Loucy (cell line): ENCODE results near the gene ARHGEF26.

Source experiments
- H2AFZ ChIP-seq: fragments of 200-600 bp; sonication (generic); 2 replicates; pipeline ENCODE4 v1.6.0; 2016; ENCODE audit warnings: antibody characterized with exemption, mild to moderate bottlenecking, low read length, moderate library complexity
- H3F3A ChIP-seq: fragments of 200-600 bp; 2 replicates; pipeline ENCODE4 v1.6.0; 2016; ENCODE audit warnings: antibody characterized with exemption, low read depth, mild to moderate bottlenecking
- H3K27me3 ChIP-seq: fragments of 200-600 bp; sonication (generic); 2 replicates; pipeline ENCODE4 v1.6.1; 2014; ENCODE audit warnings: low read length, mild to moderate bottlenecking; ENCODE audit not compliant: insufficient read depth, poor library complexity, severe bottlenecking
- H3K36me3 ChIP-seq: fragments of 200-600 bp; sonication (generic); 2 replicates; pipeline ENCODE4 v1.6.1; 2016; ENCODE audit warnings: low read length; ENCODE audit not compliant: insufficient read depth
- H3K4me1 ChIP-seq: fragments of 200-600 bp; sonication (generic); 2 replicates; pipeline ENCODE4 v1.5.1; 2014; ENCODE audit warnings: low read length, mild to moderate bottlenecking; ENCODE audit not compliant: insufficient read depth, poor library complexity, severe bottlenecking
- H3K4me2 ChIP-seq: fragments of 200-600 bp; sonication (generic); 2 replicates; pipeline ENCODE4 v1.6.0; 2014; ENCODE audit warnings: antibody characterized with exemption, low read length, low read depth, mild to moderate bottlenecking; ENCODE audit not compliant: poor library complexity, severe bottlenecking
- H3K4me3 ChIP-seq: fragments of 200-600 bp; sonication (generic); 2 replicates; pipeline ENCODE4 v1.5.1; 2014; ENCODE audit warnings: low read length, mild to moderate bottlenecking, mixed read lengths; ENCODE audit not compliant: poor library complexity, severe bottlenecking
- H3K79me2 ChIP-seq: fragments of 200-600 bp; sonication (generic); 2 replicates; pipeline ENCODE4 v1.6.1; 2014; ENCODE audit warnings: low read length; ENCODE audit not compliant: insufficient read depth
- H3K9ac ChIP-seq: fragments of 200-600 bp; sonication (generic); 2 replicates; pipeline ENCODE4 v1.6.0; 2014; ENCODE audit warnings: mild to moderate bottlenecking, low read depth, low read length, moderate library complexity; ENCODE audit not compliant: poor library complexity, severe bottlenecking
- H3K9me2 ChIP-seq: fragments of 200-600 bp; sonication (generic); replicated peaks from 2 replicates; pipeline ENCODE4 v1.6.1; 2016; ENCODE audit warnings: low read depth, low read length, mixed read lengths
- H3K9me3 ChIP-seq: fragments of 200-600 bp; sonication (generic); 2 replicates; pipeline ENCODE4 v1.6.1; 2014; ENCODE audit warnings: mild to moderate bottlenecking, antibody characterized with exemption, low read length, low read depth; ENCODE audit not compliant: insufficient read depth
- H4K20me1 ChIP-seq: fragments of 200-600 bp; sonication (generic); 2 replicates; pipeline ENCODE4 v1.6.0; 2014; ENCODE audit warnings: antibody characterized with exemption, low read length, mild to moderate bottlenecking; ENCODE audit not compliant: insufficient read depth, poor library complexity, severe bottlenecking
- CTCF ChIP-seq: fragments of 200-600 bp; sonication (generic); conservative IDR thresholded peaks from 2 replicates; pipeline ENCODE4 v1.5.1; 2014; ENCODE audit warnings: mild to moderate bottlenecking, antibody characterized with exemption, low read length
- EZH2phosphoT487 ChIP-seq: fragments of 200-600 bp; IDR thresholded peaks from 2 replicates; pipeline ENCODE4 v1.6.1; 2018; ENCODE audit warnings: antibody characterized with exemption, mild to moderate bottlenecking, moderate library complexity, borderline replicate concordance

Gene ARHGEF26

GRCh38 chr3:154223519-154223918 is 102.3 kb downstream of the ARHGEF26 start:
- H3K9me2 ChIP-seq, result no peaks in the 10 kb centered on the region
- no peaks in the 10 kb centered on the region for H3F3A ChIP-seq
- H3K36me3 ChIP-seq, result no peaks in the 10 kb centered on the region
- no peak overlapping the region for H3K4me2 ChIP-seq
- no peak overlapping the region for H2AFZ ChIP-seq
- peaks cover 12% of the 10 kb centered on the region for H3K4me1 ChIP-seq
- no peaks in the 10 kb centered on the region for H3K27me3 ChIP-seq
- no peaks in the 10 kb centered on the region for H3K9me3 ChIP-seq
- no peaks in the 10 kb centered on the region for H3K79me2 ChIP-seq
- no peak overlapping the region for H3K4me3 ChIP-seq
- no peak overlapping the region for H3K9ac ChIP-seq
- no peaks in the 10 kb centered on the region for H4K20me1 ChIP-seq
- TF ChIP-seq CTCF (no peak), EZH2phosphoT487 (no peak)

- H2AFZ ChIP-seq, result no peak overlapping the region
- no peaks in the 10 kb centered on the region for H3K36me3 ChIP-seq
- no peak overlapping the region for H3K4me2 ChIP-seq
Measured at GRCh38 chr3:154224366-154224765, 103.2 kb downstream of the ARHGEF26 start.

DNA sequence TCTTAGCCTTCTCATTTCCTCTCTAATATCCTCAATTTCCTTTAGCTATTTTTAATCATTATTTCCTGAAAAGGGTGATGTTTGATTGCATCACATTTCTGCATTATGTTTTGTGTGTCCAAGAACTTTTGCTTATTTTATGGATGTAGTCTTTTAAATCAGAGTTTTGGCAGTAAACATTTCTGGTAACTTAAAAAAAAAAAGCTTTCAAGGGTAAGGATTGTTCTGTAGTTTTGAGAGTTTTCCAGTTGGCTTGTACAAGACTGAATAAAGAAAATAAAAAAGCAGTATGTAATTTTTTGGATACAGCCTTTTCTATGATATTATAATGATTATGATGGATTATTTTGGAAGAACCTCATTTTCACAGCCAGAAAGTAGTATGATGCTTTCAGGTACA is 103.7 kb downstream of the ARHGEF26 start:
- no peaks in the 10 kb centered on the region for H3K36me3 ChIP-seq
- H3K4me1 ChIP-seq, result peaks cover 12% of the 10 kb centered on the region
- no peak overlapping the region for H2AFZ ChIP-seq
- H3K9ac ChIP-seq, result no peak overlapping the region
- H3K4me3 ChIP-seq, result no peak overlapping the region
- H4K20me1 ChIP-seq, result no peaks in the 10 kb centered on the region
- TF ChIP-seq CTCF (no peak), EZH2phosphoT487 (no peak)
- no peaks in the 10 kb centered on the region for H3K9me3 ChIP-seq
- no peaks in the 10 kb centered on the region for H3F3A ChIP-seq
- H3K4me2 ChIP-seq, result no peak overlapping the region
- no peaks in the 10 kb centered on the region for H3K9me2 ChIP-seq
- H3K27me3 ChIP-seq, result no peaks in the 10 kb centered on the region
- no peaks in the 10 kb centered on the region for H3K79me2 ChIP-seq

More at GRCh38 chr3:154224366-154224765, 103.2 kb downstream of the ARHGEF26 start:
- Histone ChIP-seq H3K27me3 (no peaks in the 10 kb centered on the region), H3K79me2 (no peaks in the 10 kb centered on the region), H3K9me3 (no peaks in the 10 kb centered on the region), H3F3A (no peaks in the 10 kb centered on the region), H3K4me3 (no peak overlapping the region), H3K4me1 (peaks cover 12% of the 10 kb centered on the region), H3K9ac (no peak overlapping the region), H3K9me2 (no peaks in the 10 kb centered on the region), H4K20me1 (no peaks in the 10 kb centered on the region)
- TF ChIP-seq EZH2phosphoT487, result no peak
- no peak for TF ChIP-seq CTCF
